Endodermal cell (in vitro differentiated cells): ENCODE results near the gene CPN1. TPM values are rescaled to one million over a fixed set of nuclear protein-coding genes. Genes with fewer than 3 reads are reported as not detected.

ENCODE experiments used
- DNase-seq: peaks from one replicate; pipeline ENCODE4 v3.0.0-alpha.2; 2017
- H3K27ac ChIP-seq: 2 replicates; pipeline ENCODE4 v1.5.1; 2013; ENCODE audit warnings: mild to moderate bottlenecking, low read depth, low read length, moderate library complexity
- H3K27me3 ChIP-seq: 2 replicates; pipeline ENCODE4 v1.6.1; 2013; ENCODE audit warnings: mild to moderate bottlenecking, low read length, moderate library complexity; ENCODE audit not compliant: insufficient read depth, control insufficient read depth, poor library complexity, severe bottlenecking
- H3K36me3 ChIP-seq: 2 replicates; pipeline ENCODE4 v1.7.0; 2013; ENCODE audit warnings: mild to moderate bottlenecking, low read length, moderate library complexity; ENCODE audit not compliant: control insufficient read depth, insufficient read depth
- H3K4me1 ChIP-seq: one replicate; pipeline ENCODE4 v1.7.0; 2013; ENCODE audit warnings: low read length; ENCODE audit not compliant: control insufficient read depth, insufficient read depth
- H3K4me3 ChIP-seq: 2 replicates; pipeline ENCODE4 v1.5.1; 2013; ENCODE audit warnings: mild to moderate bottlenecking, low read length, moderate library complexity
- H3K9ac ChIP-seq: 2 replicates; pipeline ENCODE4 v1.6.1; 2013; ENCODE audit warnings: mild to moderate bottlenecking, low read length, moderate library complexity; ENCODE audit not compliant: poor library complexity, severe bottlenecking; ENCODE audit errors: extremely low read depth
- H3K9me3 ChIP-seq: 2 replicates; pipeline ENCODE4 v1.6.1; 2013; ENCODE audit warnings: mild to moderate bottlenecking, low read length, moderate library complexity; ENCODE audit not compliant: control insufficient read depth
- H3K27ac Mint-ChIP-seq: 2 replicates; pipeline ENCODE4 v1.8.0; 2020; ENCODE audit warnings: mixed read lengths
- H3K27me3 Mint-ChIP-seq: 2 replicates; pipeline ENCODE4 v1.8.0; 2021; ENCODE audit warnings: mild to moderate bottlenecking, mixed read lengths; ENCODE audit not compliant: insufficient read depth
- H3K36me3 Mint-ChIP-seq: 2 replicates; pipeline ENCODE4 v1.8.0; 2020; ENCODE audit warnings: low read depth, mixed read lengths
- H3K4me1 Mint-ChIP-seq: 2 replicates; pipeline ENCODE4 v1.8.0; 2020; ENCODE audit warnings: mixed read lengths
- H3K4me3 Mint-ChIP-seq: 2 replicates; pipeline ENCODE4 v1.8.0; 2020; ENCODE audit warnings: mild to moderate bottlenecking, moderate library complexity, mixed read lengths
- H3K9me3 Mint-ChIP-seq: 2 replicates; pipeline ENCODE4 v1.8.0; 2020; ENCODE audit warnings: mild to moderate bottlenecking, mixed read lengths
- WGBS, 2 experiments: methylation state at CpG; one replicate each; pipeline versions ENCODE4 v1.1.5 to v1.1.7; 2013; ENCODE audit warnings: missing lambda C conversion rate in 2 of 2, mixed read lengths in 1 of 2; ENCODE audit not compliant: insufficient coverage in 1 of 2, insufficient read length in 1 of 2; 5-methylcytosine and 5-hydroxymethylcytosine counted together
- total RNA-seq, 2 donors: library from RNA; stranded (reverse); fragmentation: NEBNext Ultra II Directional in 1 of 2; extraction: Animal tissue kit (Norgen Biotek cat#: 25700) in 1 of 2; gene quantifications; 2 replicates in 1 of 2; 3 replicates in 1 of 2; pipeline ENCODE4 v1.2.1, GENCODE V29; 2021
- TF ChIP-seq, protein P1 (sequence below): fragments of 200-600 bp; sonication (generic); conservative IDR thresholded peaks from 2 replicates; pipeline ENCODE4 v1.5.0; 2021; ENCODE audit warnings: antibody characterized with exemption, mild to moderate bottlenecking

The CPN1 gene
- total RNA-seq, 2 donors from 2014 or later, result 0.71 to 1.3 TPM

DNA sequence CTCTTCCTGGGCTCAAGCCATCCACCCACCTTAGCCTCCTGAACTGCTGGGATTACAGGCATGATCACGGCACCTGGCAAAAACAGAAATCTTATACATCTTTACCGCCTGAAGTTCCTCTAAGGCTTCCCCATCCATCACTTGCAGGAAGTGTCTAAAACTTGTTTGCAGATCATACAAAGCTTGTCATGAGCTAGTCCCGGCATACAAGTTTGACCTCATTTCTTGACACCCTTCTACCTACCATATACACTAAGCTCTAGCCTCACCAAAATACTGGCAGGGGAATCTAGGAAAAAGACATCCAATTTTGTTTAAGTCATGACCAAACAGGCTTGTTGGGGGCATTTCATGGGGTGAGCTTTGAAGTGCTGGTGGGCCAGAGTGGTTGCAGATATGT lies 86.4 kb downstream of the CPN1 start:
- Histone ChIP-seq H3K9me3 (no peaks in the 10 kb centered on the region), H3K36me3 (peaks cover 34% of the 10 kb centered on the region), H3K4me1 (peaks cover 5% of the 10 kb centered on the region), H3K4me3 (no peak overlapping the region), H3K27ac (no peak overlapping the region), H3K27me3 (no peaks in the 10 kb centered on the region), H3K9ac (no peak overlapping the region)
- TF ChIP-seq, protein P1, sequence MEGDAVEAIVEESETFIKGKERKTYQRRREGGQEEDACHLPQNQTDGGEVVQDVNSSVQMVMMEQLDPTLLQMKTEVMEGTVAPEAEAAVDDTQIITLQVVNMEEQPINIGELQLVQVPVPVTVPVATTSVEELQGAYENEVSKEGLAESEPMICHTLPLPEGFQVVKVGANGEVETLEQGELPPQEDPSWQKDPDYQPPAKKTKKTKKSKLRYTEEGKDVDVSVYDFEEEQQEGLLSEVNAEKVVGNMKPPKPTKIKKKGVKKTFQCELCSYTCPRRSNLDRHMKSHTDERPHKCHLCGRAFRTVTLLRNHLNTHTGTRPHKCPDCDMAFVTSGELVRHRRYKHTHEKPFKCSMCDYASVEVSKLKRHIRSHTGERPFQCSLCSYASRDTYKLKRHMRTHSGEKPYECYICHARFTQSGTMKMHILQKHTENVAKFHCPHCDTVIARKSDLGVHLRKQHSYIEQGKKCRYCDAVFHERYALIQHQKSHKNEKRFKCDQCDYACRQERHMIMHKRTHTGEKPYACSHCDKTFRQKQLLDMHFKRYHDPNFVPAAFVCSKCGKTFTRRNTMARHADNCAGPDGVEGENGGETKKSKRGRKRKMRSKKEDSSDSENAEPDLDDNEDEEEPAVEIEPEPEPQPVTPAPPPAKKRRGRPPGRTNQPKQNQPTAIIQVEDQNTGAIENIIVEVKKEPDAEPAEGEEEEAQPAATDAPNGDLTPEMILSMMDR, result no peak
- Mint-ChIP-seq H3K27ac (no peak overlapping the region), H3K4me1 (peaks cover 14% of the 10 kb centered on the region), H3K36me3 (peaks cover 30% of the 10 kb centered on the region), H3K4me3 (no peak overlapping the region), H3K9me3 (no peaks in the 10 kb centered on the region), H3K27me3 (no peaks in the 10 kb centered on the region)
- no peak for DNase-seq
- 86 to 95% methylated on average over 3 of the region's 3 CpGs for WGBS, 2 experiments

GRCh38 chr10:99994801-99995200 lies 86.9 kb downstream of the CPN1 start:
- Mint-ChIP-seq H3K4me1 (peaks cover 10% of the 10 kb centered on the region), H3K4me3 (no peak overlapping the region), H3K9me3 (no peaks in the 10 kb centered on the region), H3K27me3 (no peaks in the 10 kb centered on the region), H3K27ac (no peak overlapping the region), H3K36me3 (peaks cover 32% of the 10 kb centered on the region)
- no peak overlapping the region for H3K4me3 ChIP-seq
- TF ChIP-seq, protein P1, result no peak
- no peak for DNase-seq
- H3K27ac ChIP-seq, result no peak overlapping the region
- WGBS, 2 experiments, result 84 to 98% methylated on average over 5 of the region's 5 CpGs
- no peaks in the 10 kb centered on the region for H3K9me3 ChIP-seq
- peaks cover 5% of the 10 kb centered on the region for H3K4me1 ChIP-seq
- no peaks in the 10 kb centered on the region for H3K27me3 ChIP-seq
- H3K36me3 ChIP-seq, result peaks cover 29% of the 10 kb centered on the region
- no peak overlapping the region for H3K9ac ChIP-seq

DNA sequence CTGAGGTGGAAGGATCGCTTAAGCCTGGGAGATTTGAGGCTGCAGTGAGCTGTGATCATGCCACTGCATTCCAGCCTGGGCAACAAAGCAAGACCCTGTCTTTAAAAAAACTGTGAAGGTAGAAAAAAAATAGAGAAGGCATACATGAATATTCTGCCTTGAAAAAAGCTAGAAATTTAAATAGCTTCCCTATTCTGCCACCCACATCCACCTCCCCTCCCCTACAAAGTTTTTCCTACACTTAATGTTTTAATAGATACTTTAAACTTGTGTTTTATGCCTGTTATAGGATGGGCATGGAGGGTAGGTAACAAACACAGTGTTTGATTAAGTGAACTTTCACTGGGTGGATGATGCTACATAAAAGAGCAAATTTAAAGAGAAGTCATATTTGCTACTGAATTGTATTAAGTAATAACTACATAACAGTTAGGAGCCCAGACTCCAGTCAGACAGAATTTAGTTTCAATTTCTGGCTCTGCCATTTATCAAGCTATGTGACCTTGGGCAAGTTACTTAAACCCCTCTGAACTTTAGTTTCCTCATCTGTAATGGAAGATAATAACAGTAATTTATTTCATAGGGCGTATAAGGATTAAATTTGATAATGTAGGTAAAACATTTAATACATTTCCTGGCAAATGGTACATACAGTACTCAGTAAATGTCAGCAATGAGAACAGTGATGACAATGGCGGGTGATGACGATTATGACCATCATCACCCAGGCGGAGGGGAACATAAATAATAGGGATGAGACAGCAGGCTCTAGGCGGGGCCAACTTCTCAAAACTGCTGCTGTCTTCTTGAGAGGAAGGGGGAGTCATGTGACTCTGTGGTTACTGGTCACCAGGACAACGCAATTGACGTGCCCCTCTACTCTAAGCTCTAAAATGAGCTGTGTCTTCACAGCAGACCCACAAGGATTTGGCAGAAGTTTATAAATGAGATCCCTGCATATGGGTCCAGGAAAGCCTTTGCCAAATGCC lies 87.7 kb downstream of the CPN1 start:
- WGBS, 2 experiments, result 81 to 94% methylated on average over 5 to 8 of the region's 8 CpGs
- H3K27ac ChIP-seq, result no peak overlapping the region
- H3K4me1 Mint-ChIP-seq, result peaks cover 10% of the 10 kb centered on the region

More for the DNA sequence above, 87.7 kb downstream of the CPN1 start:
- Mint-ChIP-seq H3K27ac (no peak overlapping the region), H3K36me3 (peaks cover 32% of the 10 kb centered on the region), H3K4me3 (no peak overlapping the region), H3K9me3 (no peaks in the 10 kb centered on the region), H3K27me3 (no peaks in the 10 kb centered on the region)
- DNase-seq, result no peak
- H3K36me3 ChIP-seq, result peaks cover 25% of the 10 kb centered on the region
- no peak overlapping the region for H3K9ac ChIP-seq
- TF ChIP-seq, protein P1, result no peak
- H3K27me3 ChIP-seq, result no peaks in the 10 kb centered on the region
- no peaks in the 10 kb centered on the region for H3K9me3 ChIP-seq
- H3K4me1 ChIP-seq, result peaks cover 5% of the 10 kb centered on the region
- H3K4me3 ChIP-seq, result no peak overlapping the region

Other genes starting within 250 kb of the CPN1 start
- gene DNMBP, start 71.9 kb downstream of the CPN1 start, total RNA-seq, result 10 to 100 TPM; 45.4 to 85.4 TPM
- gene ERLIN1, start 104.2 kb upstream of the CPN1 start, total RNA-seq, result 10 to 100 TPM; 35.0 to 42.6 TPM
- 10 to 100 TPM; 14.1 to 17.2 TPM for gene CHUK, start 147.7 kb upstream of the CPN1 start, total RNA-seq
- gene CWF19L1, start 185.8 kb upstream of the CPN1 start, total RNA-seq, result 10 to 100 TPM; 31.6 to 35.4 TPM
- 10 to 100 TPM; 25.5 to 26.0 TPM for gene BLOC1S2, start 204.8 kb upstream of the CPN1 start, total RNA-seq
- not detected for gene PKD2L1, start 248.4 kb upstream of the CPN1 start, total RNA-seq